Bone marrow (tissue), 2 donors: ENCODE data around the gene LYZL4.
A peak's percentile ranks its signal among the peaks of the same experiment; 100 is the strongest.

Experiments
- DNase-seq, 2 donors: peaks; one replicate each; lab custom pipeline; 2025; lab: John Stamatoyannopoulos, UW

Gene LYZL4

GRCh38 chr3:42425736-42426407, 15.5 kb upstream of the LYZL4 start:
- no peak for DNase-seq

GRCh38 chr3:42424911-42425310, 14.5 kb upstream of the LYZL4 start:
- DNase-seq, result no peak

GRCh38 chr3:42421818-42422796, 11.7 kb upstream of the LYZL4 start:
- no peak for DNase-seq

- no peak for DNase-seq
These were observed 9.2 kb upstream of the LYZL4 start for GRCh38 chr3:42419563-42419962.

GRCh38 chr3:42412526-42413155, 2.2 kb upstream of the LYZL4 start:
- no peak for DNase-seq

- no peak for DNase-seq
These were observed 1.0 kb upstream of the LYZL4 start for GRCh38 chr3:42411429-42411828.

- no peak for DNase-seq
These were observed 2.3 kb downstream of the LYZL4 start for GRCh38 chr3:42408156-42408555.

- no peak for DNase-seq
These were observed 3.5 kb downstream of the LYZL4 start for GRCh38 chr3:42406727-42407450.

- no peak for DNase-seq
These were observed 4.6 kb downstream of the LYZL4 start for GRCh38 chr3:42405857-42406256.

- no peak for DNase-seq
These were observed 6.7 kb downstream of the LYZL4 start for GRCh38 chr3:42403737-42404136.

- no peak for DNase-seq
These were observed 7.9 kb downstream of the LYZL4 start for GRCh38 chr3:42402394-42403096.

- DNase-seq, result no peak
These were observed 12.3 kb downstream of the LYZL4 start for GRCh38 chr3:42398080-42398479.

- no peak for DNase-seq
These were observed 12.8 kb downstream of the LYZL4 start for GRCh38 chr3:42397644-42398043.

GRCh38 chr3:42394579-42395288, 15.7 kb downstream of the LYZL4 start:
- no peak for DNase-seq

GRCh38 chr3:42387802-42388651, 22.4 kb downstream of the LYZL4 start:
- DNase-seq, result peak in 1 of 2 donors; percentile 77

- DNase-seq, result no peak
These were observed 28.8 kb downstream of the LYZL4 start for GRCh38 chr3:42381551-42382082.

- DNase-seq, result no peak
These were observed 32.7 kb downstream of the LYZL4 start for GRCh38 chr3:42377681-42378080.

- peak in 1 of 2 donors; percentile 78 for DNase-seq
These were observed 34.0 kb downstream of the LYZL4 start for GRCh38 chr3:42376344-42376798.

- peak in 1 of 2 donors; percentile 12 for DNase-seq
These were observed 35.1 kb downstream of the LYZL4 start for GRCh38 chr3:42375121-42375800.
